Endothelial cell of umbilical vein (primary cell): ENCODE results near the gene LRRC56. TPM values are rescaled to one million over a fixed set of nuclear protein-coding genes. Genes with fewer than 3 reads are reported as not detected.

ENCODE experiments used
- BruUV-seq: library from RNA; stranded (reverse); fragments of 400-500 nt; replicated peaks from 2 replicates; lab custom pipeline; 2021; lab: Mats Ljungman, UMichigan
- CTCF ChIA-PET: fragments of 300-600, 350-600 bp; sonication (Branson Sonifier 250); formaldehyde crosslinking; loops from one replicate; lab custom pipeline; 2021; ENCODE audit warnings: antibody characterized with exemption, inconsistent platforms; lab: Charles Lee
- POLR2A ChIA-PET: fragments of 300-600, 350-600 bp; sonication (Branson Sonifier 250); formaldehyde crosslinking; loops from one replicate; lab custom pipeline; 2021; ENCODE audit warnings: antibody characterized with exemption, inconsistent platforms; lab: Charles Lee
- DNase-seq: peaks from one replicate; pipeline ENCODE4 v3.0.0-alpha.2; 2011; ENCODE audit warnings: low read depth, low spot score
- FAIRE-seq: peaks from 2 replicates; lab custom pipeline; 2011; peaks lifted over from hg19 to GRCh38; lab: Jason Lieb, UNC
- H2AFZ ChIP-seq: 2 replicates; pipeline ENCODE4 v1.6.0; 2012; ENCODE audit warnings: low read depth, low read length, control low read depth, inconsistent platforms
- H3K27ac ChIP-seq: 2 replicates; pipeline ENCODE4 v1.5.1; 2011; ENCODE audit warnings: low read depth, mild to moderate bottlenecking, control low read depth, low read length, moderate library complexity; ENCODE audit not compliant: insufficient read depth
- H3K27me3 ChIP-seq, 2 experiments: 2 replicates each; pipeline versions ENCODE4 v1.6.0 to v1.6.1; 2011; ENCODE audit warnings: low read length in 2 of 2, mixed read lengths in 1 of 2; ENCODE audit not compliant: control insufficient read depth in 2 of 2, insufficient read depth in 2 of 2
- H3K36me3 ChIP-seq, 2 experiments: 2 replicates in 1 of 2; 3 replicates in 1 of 2; pipeline ENCODE4 v1.5.1; 2011; ENCODE audit warnings: low read length in 2 of 2, mild to moderate bottlenecking in 1 of 2, moderate library complexity in 1 of 2; ENCODE audit not compliant: control insufficient read depth in 2 of 2, insufficient read depth in 2 of 2; ENCODE audit errors: extremely low read depth in 1 of 2
- H3K4me1 ChIP-seq: 3 replicates; pipeline ENCODE4 v1.5.1; 2011; ENCODE audit warnings: mild to moderate bottlenecking, low read length; ENCODE audit not compliant: control insufficient read depth, insufficient read depth; ENCODE audit errors: extremely low read depth
- H3K4me2 ChIP-seq: 2 replicates; pipeline ENCODE4 v1.6.1; 2011; ENCODE audit warnings: low read length, control low read depth, mixed read lengths; ENCODE audit not compliant: insufficient read depth
- H3K4me3 ChIP-seq, 3 experiments: fragments of 200-600 bp in 1 of 3; sonication (generic), shearing (Covaris generic) in 1 of 3; replicated peaks in 1 of 3; 2 replicates each; pipeline ENCODE4 v1.5.1; 2011 to 2016; ENCODE audit warnings: control low read depth in 3 of 3, low read length in 3 of 3, mild to moderate bottlenecking in 2 of 3, inconsistent platforms in 1 of 3, low read depth in 1 of 3, moderate library complexity in 1 of 3; ENCODE audit not compliant: insufficient read depth in 1 of 3
- H3K79me2 ChIP-seq: 2 replicates; pipeline ENCODE4 v1.6.0; 2012; ENCODE audit warnings: low read length, inconsistent platforms; ENCODE audit not compliant: control insufficient read depth, insufficient read depth
- H3K9ac ChIP-seq: replicated peaks from 2 replicates; pipeline ENCODE3; 2011; ENCODE audit warnings: low read length, control low read depth; ENCODE audit not compliant: insufficient read depth; ENCODE audit errors: extremely low read depth
- H3K9me1 ChIP-seq: replicated peaks from 3 replicates; pipeline ENCODE4 v1.6.0; 2011; ENCODE audit warnings: mild to moderate bottlenecking, low read length; ENCODE audit not compliant: control insufficient read depth, insufficient read depth; ENCODE audit errors: extremely low read depth
- H3K9me3 ChIP-seq: replicated peaks from 2 replicates; pipeline ENCODE4 v1.5.1; 2012; ENCODE audit warnings: low read length, inconsistent platforms; ENCODE audit not compliant: control insufficient read depth, insufficient read depth
- H4K20me1 ChIP-seq: replicated peaks from 2 replicates; pipeline ENCODE3; 2011; ENCODE audit warnings: mild to moderate bottlenecking, low read length; ENCODE audit not compliant: control insufficient read depth, insufficient read depth; ENCODE audit errors: extremely low read depth
- CTCF ChIP-seq, 2 donors: IDR thresholded peaks; 1 replicate in 1 of 2; 2 replicates in 1 of 2; pipeline ENCODE4 v1.5.1; 2011; ENCODE audit warnings: low read length in 2 of 2, mild to moderate bottlenecking in 2 of 2, moderate library complexity in 2 of 2, control low read depth in 1 of 2, inconsistent platforms in 1 of 2, low read depth in 1 of 2; ENCODE audit not compliant: insufficient read depth in 1 of 2; ENCODE audit errors: extremely low read depth in 1 of 2
- MAX ChIP-seq: IDR thresholded peaks from 2 replicates; pipeline ENCODE4 v1.6.1; 2011; ENCODE audit not compliant: insufficient read depth, insufficient read length
- MYC ChIP-seq: IDR thresholded peaks from one replicate; pipeline ENCODE4 v1.6.1; 2011; ENCODE audit warnings: mild to moderate bottlenecking, low read depth, low read length
- POLR2A ChIP-seq: IDR thresholded peaks from 2 replicates; pipeline ENCODE4 v1.6.1; 2012; ENCODE audit warnings: low read depth, mild to moderate bottlenecking, control low read depth, low read length
- POLR2AphosphoS5 ChIP-seq: IDR thresholded peaks from 2 replicates; pipeline ENCODE4 v1.6.1; 2012; ENCODE audit warnings: low read depth, mild to moderate bottlenecking, control low read depth, low read length, moderate library complexity; ENCODE audit not compliant: insufficient read depth
- dilution Hi-C: fragments of 300-500 bp; cut with MboI; formaldehyde crosslinking; loops from one replicate; pipeline ENCODE4 v1.15.0; 2019; ENCODE audit warnings: low sequenced_read_pairs; ENCODE audit not compliant: extremely low pct_ligation_motif_present
- intact Hi-C: fragments of 100-400 bp; cut with micrococcal nuclease; formaldehyde crosslinking; loops from one replicate; pipeline ENCODE4 v1.10.0; 2022
- polyA plus RNA-seq, 4 experiments: library from polyadenylated mRNA; depleted of rRNA in 3 of 4; stranded (reverse) in 3 of 4; unstranded in 1 of 4; fragments of >200 nt; gene quantifications; 2 replicates each; pipeline versions ENCODE4 v1.2.1 to v1.2.3, GENCODE V29; 2011 to 2012; ENCODE audit warnings: missing spikeins in 1 of 4
- total RNA-seq: library from RNA; stranded (reverse); gene quantifications from 2 replicates; pipeline ENCODE4 v1.2.3, GENCODE V29; 2021

Gene LRRC56
- total and polyA plus RNA-seq, 2 donors (not counting 3 experiments of a cell fraction or from before 2014, with no cell fraction given): 0.47 to 0.55 TPM

- H3K27me3 ChIP-seq: peaks cover under 1% of the 10 kb centered on the region in 2 experiments
- H3K4me2 ChIP-seq: no peak overlapping the region
- no peak overlapping the region for H2AFZ ChIP-seq
- H3K9ac ChIP-seq: no peak overlapping the region
- H3K27ac ChIP-seq: no peak overlapping the region
- CTCF ChIA-PET: interaction anchor here (1.4 kb wide), 1 partner anchor 14 kb away, joined by 4 read pairs; the partner anchor contains the start of gene PHRF1
- H4K20me1 ChIP-seq: no peaks in the 10 kb centered on the region
- DNase-seq: no peak
- intact Hi-C loops (no loop called here), dilution Hi-C loops (no loop called here)
- H3K9me1 ChIP-seq: no peaks in the 10 kb centered on the region
- BruUV-seq: no TSS peak
- peaks cover 0 to 2% of the 10 kb centered on the region in 2 experiments for H3K36me3 ChIP-seq
- no peak for FAIRE-seq
- H3K4me3 ChIP-seq: no peak overlapping the region
- TF ChIP-seq CTCF (IDR thresholded peaks at IDR 0.05; ENCODE audit: extremely low read depth in 1 of 2, insufficient read depth in 1 of 2, low read depth in 1 of 2, low read length in 2 of 2) (no peak), POLR2A (no peak), MAX (no peak), MYC (no peak), POLR2AphosphoS5 (no peak)
- POLR2A ChIA-PET: no interaction called here
- no peaks in the 10 kb centered on the region for H3K9me3 ChIP-seq
- peaks cover 6% of the 10 kb centered on the region for H3K4me1 ChIP-seq
- no peaks in the 10 kb centered on the region for H3K79me2 ChIP-seq
Observed at GRCh38 chr11:562046-562645, 24.8 kb downstream of the LRRC56 start.
